Stomach (tissue), 9 donors: ENCODE results near the gene SP1. TPM values are rescaled to one million over a fixed set of nuclear protein-coding genes. Genes with fewer than 3 reads are reported as not detected.

Experiments
- DNase-seq, 2 donors: peaks; one replicate each; pipeline versions ENCODE4 v3.0.0 to v3.0.0-alpha.2; 2013 to 2019
- H3K27ac ChIP-seq, 5 donors: fragments of 200-600 bp in 4 of 5; sonication (generic) in 4 of 5; one replicate each; pipeline ENCODE4 v1.5.1; 2013 to 2019; ENCODE audit warnings: mild to moderate bottlenecking in 1 of 5, moderate library complexity in 1 of 5
- H3K27me3 ChIP-seq, 3 donors: fragments of 200-600 bp; sonication (generic); one replicate each; pipeline ENCODE4 v1.5.1; 2017 to 2019; ENCODE audit warnings: mixed run types in 1 of 3
- H3K36me3 ChIP-seq, 4 donors: fragments of 200-600 bp; sonication (generic); 1 replicate in 3 of 4; 2 replicates in 1 of 4; pipeline ENCODE4 v1.5.1; 2016 to 2019
- H3K4me1 ChIP-seq, 4 donors: fragments of 200-600 bp; sonication (generic); one replicate each; pipeline ENCODE4 v1.5.1; 2016 to 2019
- H3K4me3 ChIP-seq, 4 donors: fragments of 200-600 bp; sonication (generic) in 3 of 4; one replicate each; pipeline ENCODE4 v1.5.1; 2016 to 2019; ENCODE audit warnings: mild to moderate bottlenecking in 1 of 4
- H3K9me3 ChIP-seq, 4 donors: fragments of 200-600 bp; sonication (generic); one replicate each; pipeline ENCODE4 v1.5.1; 2016 to 2019
- EP300 ChIP-seq: sonication (generic); formaldehyde crosslinking; IDR thresholded peaks from one replicate; pipeline ENCODE4 v1.6.1; 2017; ENCODE audit warnings: antibody characterized with exemption
- POLR2A ChIP-seq, 4 donors: fragments of 450-650 bp; IDR thresholded peaks; one replicate each; pipeline ENCODE4 v1.6.1; 2016; ENCODE audit warnings: antibody characterized with exemption in 4 of 4, control low read depth in 2 of 4, mild to moderate bottlenecking in 1 of 4, moderate library complexity in 1 of 4
- POLR2AphosphoS5 ChIP-seq, 3 donors: sonication (generic); formaldehyde crosslinking; IDR thresholded peaks; one replicate each; pipeline ENCODE4 v1.6.1; 2016; ENCODE audit warnings: antibody characterized with exemption in 3 of 3
- WGBS, 5 donors: extraction: QIAGEN DNeasy Blood & Tissue Kit in 3 of 5; methylation state at CpG; one replicate each; pipeline versions ENCODE4 v1.1.5 to v1.1.7; 2013 to 2018; 5-methylcytosine and 5-hydroxymethylcytosine counted together
- intact Hi-C: fragments of 100-400 bp; cut with DNase I; formaldehyde crosslinking; loops from one replicate; pipeline ENCODE4 v1.15.1; 2023; ENCODE audit warnings: low total_unique reads
- polyA plus RNA-seq, 3 donors: library from polyadenylated mRNA; stranded (reverse); fragments of 200-250 nt; gene quantifications; one replicate each; pipeline ENCODE4 v1.2.3, GENCODE V29; 2013
- total RNA-seq, 5 donors: library from RNA; depleted of rRNA; stranded (reverse); fragments of >200 nt; gene quantifications; one replicate each; pipeline versions ENCODE4 v1.1.0 to v1.2.3, GENCODE V29; 2014 to 2016
- TF ChIP-seq, protein P1 (sequence below), 7 experiments: fragments of 450-650 bp in 4 of 7; fragments of 200-600 bp in 3 of 7; sonication (generic) in 3 of 7; IDR thresholded peaks; one replicate each; pipeline ENCODE4 v1.5.1; 2016 to 2019; ENCODE audit warnings: antibody characterized with exemption in 7 of 7, control low read depth in 2 of 7, mild to moderate bottlenecking in 1 of 7
- donor health status: healthy with polysubstance abuse.
- donor health status: Bipolar disorder and iron deficiency.
- donor health status: healthy.

Gene SP1
- total and polyA plus RNA-seq, 8 donors = 10.2 to 142 (median 22.4) TPM

DNA sequence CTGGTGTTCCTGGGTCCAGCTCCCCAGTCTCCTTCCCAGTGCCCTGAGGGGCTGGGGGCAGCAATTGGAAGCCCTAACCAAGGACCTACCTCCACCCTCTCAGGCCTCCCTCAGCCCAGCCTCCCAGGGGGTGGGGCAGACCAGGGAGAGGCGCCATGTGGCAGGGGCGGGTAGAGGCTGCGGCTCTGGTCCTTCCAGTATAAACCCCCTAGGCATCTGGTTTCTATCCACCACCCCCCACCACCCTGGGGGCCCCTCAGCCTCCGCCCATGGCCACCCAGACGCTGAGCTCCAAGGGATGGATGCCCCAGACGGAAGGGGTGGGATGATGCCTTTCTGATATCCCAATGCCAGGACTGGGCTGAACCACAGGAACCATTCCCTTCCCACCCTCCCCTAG, 41.1 kb upstream of the SP1 start:
- Histone ChIP-seq H3K9me3 (no peaks in the 10 kb centered on the region), H3K27ac (no peak overlapping the region), H3K4me3 (no peak overlapping the region), H3K27me3 (peaks cover 0 to 58% (median 22%) of the 10 kb centered on the region in 3 donors), H3K36me3 (no peaks in the 10 kb centered on the region), H3K4me1 (no peaks in the 10 kb centered on the region)
- DNase-seq = peak in 1 of 2 donors; percentile 46
- WGBS, 5 donors = 41 to 75% (median 48%) methylated on average over 3 to 6 of the region's 6 CpGs
- TF ChIP-seq EP300 = no peak
- no peak for TF ChIP-seq POLR2AphosphoS5 (IDR thresholded peaks at IDR 0.05)
- TF ChIP-seq POLR2A (IDR thresholded peaks at IDR 0.05) = no peak
- TF ChIP-seq, protein P1, sequence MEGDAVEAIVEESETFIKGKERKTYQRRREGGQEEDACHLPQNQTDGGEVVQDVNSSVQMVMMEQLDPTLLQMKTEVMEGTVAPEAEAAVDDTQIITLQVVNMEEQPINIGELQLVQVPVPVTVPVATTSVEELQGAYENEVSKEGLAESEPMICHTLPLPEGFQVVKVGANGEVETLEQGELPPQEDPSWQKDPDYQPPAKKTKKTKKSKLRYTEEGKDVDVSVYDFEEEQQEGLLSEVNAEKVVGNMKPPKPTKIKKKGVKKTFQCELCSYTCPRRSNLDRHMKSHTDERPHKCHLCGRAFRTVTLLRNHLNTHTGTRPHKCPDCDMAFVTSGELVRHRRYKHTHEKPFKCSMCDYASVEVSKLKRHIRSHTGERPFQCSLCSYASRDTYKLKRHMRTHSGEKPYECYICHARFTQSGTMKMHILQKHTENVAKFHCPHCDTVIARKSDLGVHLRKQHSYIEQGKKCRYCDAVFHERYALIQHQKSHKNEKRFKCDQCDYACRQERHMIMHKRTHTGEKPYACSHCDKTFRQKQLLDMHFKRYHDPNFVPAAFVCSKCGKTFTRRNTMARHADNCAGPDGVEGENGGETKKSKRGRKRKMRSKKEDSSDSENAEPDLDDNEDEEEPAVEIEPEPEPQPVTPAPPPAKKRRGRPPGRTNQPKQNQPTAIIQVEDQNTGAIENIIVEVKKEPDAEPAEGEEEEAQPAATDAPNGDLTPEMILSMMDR (IDR thresholded peaks at IDR 0.05) = no peak
- intact Hi-C loops = no loop called here

DNA sequence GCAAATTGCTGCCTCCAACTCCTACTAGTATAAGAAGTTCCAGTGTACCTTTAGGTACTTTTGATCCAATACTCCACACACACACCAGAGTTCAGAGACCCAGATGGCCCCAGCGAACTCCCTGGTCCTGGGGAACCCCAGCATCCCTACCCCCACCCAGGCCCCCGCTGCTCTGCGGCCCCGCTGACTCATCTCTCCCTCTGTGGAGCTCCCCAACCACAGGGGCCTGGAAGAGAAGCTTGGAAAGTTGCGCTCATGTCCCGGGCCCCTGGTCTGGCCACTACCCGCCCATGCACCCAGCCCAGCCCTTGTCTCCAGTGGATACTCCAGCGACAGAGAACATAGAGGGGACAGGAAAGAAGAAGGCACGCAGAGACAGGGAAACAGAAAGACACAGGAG, 39.6 kb upstream of the SP1 start:
- peaks cover 6 to 13% (median 9%) of the 10 kb centered on the region in 4 donors for H3K4me1 ChIP-seq
- no peak for DNase-seq
- no peaks in the 10 kb centered on the region for H3K36me3 ChIP-seq
- H3K27me3 ChIP-seq = peaks cover 0 to 43% (median 22%) of the 10 kb centered on the region in 3 donors
- H3K27ac ChIP-seq = no peak overlapping the region
- intact Hi-C loops = no loop called here
- H3K9me3 ChIP-seq = no peaks in the 10 kb centered on the region
- TF ChIP-seq, protein P1 (IDR thresholded peaks at IDR 0.05) = no peak
- TF ChIP-seq POLR2AphosphoS5 (IDR thresholded peaks at IDR 0.05) = no peak
- TF ChIP-seq POLR2A (IDR thresholded peaks at IDR 0.05) = no peak
- TF ChIP-seq EP300 = no peak
- H3K4me3 ChIP-seq = no peak overlapping the region
- 73 to 84% (median 79%) methylated on average over 9 of the region's 9 CpGs for WGBS, 5 donors

DNA sequence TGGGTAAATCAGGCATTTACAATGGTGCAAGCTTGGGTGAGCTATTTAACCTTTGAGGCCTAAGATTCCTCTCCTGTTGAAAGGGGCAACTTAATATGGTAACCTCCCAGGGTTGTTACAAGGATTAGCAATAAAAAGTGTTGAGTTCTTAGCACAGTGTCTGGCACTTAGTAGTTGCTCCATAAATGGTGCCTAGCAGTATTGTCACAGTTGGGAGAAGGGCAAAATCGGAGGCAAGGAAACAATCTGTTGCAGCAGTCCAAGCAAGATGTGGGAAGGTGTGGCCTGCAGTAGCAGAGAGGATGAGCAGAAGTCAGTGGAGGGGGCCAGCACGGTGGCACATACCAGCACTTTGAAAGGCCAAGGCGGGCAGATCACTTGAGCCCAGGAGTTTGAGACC, 36.5 kb upstream of the SP1 start:
- H3K36me3 ChIP-seq = no peaks in the 10 kb centered on the region
- no peak for DNase-seq
- no peaks in the 10 kb centered on the region for H3K9me3 ChIP-seq
- H3K4me3 ChIP-seq = no peak overlapping the region
- H3K4me1 ChIP-seq = peaks cover 12 to 18% (median 15%) of the 10 kb centered on the region in 4 donors
- H3K27ac ChIP-seq = no peak overlapping the region
- intact Hi-C loops = no loop called here
- TF ChIP-seq POLR2A (IDR thresholded peaks at IDR 0.05) (no peak), EP300 (no peak), POLR2AphosphoS5 (IDR thresholded peaks at IDR 0.05) (no peak)
- TF ChIP-seq, protein P1 (IDR thresholded peaks at IDR 0.05) = no peak
- 61 to 76% (median 63%) methylated on average over 3 of the region's 3 CpGs for WGBS, 5 donors
- H3K27me3 ChIP-seq = peaks cover 0 to 13% (median 9%) of the 10 kb centered on the region in 3 donors

DNA sequence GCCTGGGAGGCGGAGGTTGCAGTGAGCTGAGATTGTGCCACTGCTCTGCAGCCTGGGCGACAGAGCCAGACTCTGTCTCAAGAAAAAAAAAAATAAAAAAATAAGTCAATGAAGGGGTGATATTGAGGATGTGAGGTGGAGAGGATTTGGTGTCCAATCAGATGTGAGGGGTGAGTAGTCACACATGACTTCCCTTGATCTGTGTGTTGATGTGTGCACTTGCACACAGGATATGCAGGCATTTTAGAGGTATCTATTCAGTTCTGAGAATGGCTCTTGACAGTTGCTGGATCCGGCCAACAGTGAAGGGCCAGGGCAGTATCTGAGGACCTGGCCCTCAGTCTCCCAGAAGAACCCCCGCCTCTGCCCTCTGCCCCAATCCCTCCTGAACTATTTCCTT, 36.0 kb upstream of the SP1 start:
- WGBS, 5 donors = 94 to 98% (median 96%) methylated on average over 4 of the region's 4 CpGs
- Histone ChIP-seq H3K27me3 (peaks cover 0 to 8% (median 3%) of the 10 kb centered on the region in 3 donors), H3K27ac (peak overlapping the region in 1 of 5 donors; percentile 86), H3K36me3 (no peaks in the 10 kb centered on the region), H3K4me1 (peaks cover 12 to 18% (median 15%) of the 10 kb centered on the region in 4 donors), H3K9me3 (no peaks in the 10 kb centered on the region), H3K4me3 (peak overlapping the region in 1 of 4 donors; percentile 66)
- no peak for DNase-seq
- no peak for TF ChIP-seq EP300
- no peak for TF ChIP-seq POLR2A (IDR thresholded peaks at IDR 0.05)
- TF ChIP-seq, protein P1 (IDR thresholded peaks at IDR 0.05) = no peak
- intact Hi-C loops = no loop called here
